GM19043 (cell line): ENCODE data around the gene TRIB2.

Experiments used
- ATAC-seq: cut with Tn5 transposase; IDR thresholded peaks from one replicate; pipeline ENCODE4 v1.9.1; 2021; ENCODE audit warnings: low read depth; ENCODE audit not compliant: unreplicated experiment

Gene TRIB2

DNA sequence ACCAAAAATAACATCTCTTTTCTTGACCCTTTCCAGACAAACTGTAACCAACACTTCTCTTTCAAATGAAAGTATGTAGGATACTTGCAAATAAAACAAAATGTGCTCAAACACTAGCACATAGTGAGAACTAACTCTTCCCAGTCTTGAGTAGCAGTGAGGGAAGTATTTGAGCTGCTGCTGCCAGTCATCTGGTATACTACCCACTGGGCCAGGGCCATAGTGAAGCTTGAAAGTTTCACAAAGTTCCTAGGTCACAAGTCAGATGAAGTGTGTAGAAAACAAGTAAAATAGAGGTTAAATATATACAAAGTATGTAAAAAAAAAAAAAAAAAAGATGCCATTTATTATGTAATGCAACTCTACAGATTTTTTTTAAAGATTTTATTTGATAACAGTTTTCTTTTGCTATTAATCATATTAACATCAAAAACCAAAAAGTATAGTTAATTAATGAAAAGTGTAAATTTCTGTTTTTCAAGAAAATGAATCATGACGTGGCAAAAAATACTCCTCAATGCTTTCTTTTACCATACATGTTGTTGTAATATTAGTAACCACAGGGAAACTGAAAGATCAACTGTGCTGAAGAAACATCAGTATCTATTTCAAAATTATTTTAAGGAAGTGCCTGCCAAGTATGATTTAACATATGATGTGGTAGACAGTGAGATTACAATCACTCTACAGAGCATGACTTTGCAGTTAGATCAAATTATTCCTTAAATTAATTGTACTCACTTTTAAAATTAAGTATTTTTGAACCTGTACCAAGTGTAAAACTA lies 21.6 kb upstream of the TRIB2 start:
- ATAC-seq = no peak

DNA sequence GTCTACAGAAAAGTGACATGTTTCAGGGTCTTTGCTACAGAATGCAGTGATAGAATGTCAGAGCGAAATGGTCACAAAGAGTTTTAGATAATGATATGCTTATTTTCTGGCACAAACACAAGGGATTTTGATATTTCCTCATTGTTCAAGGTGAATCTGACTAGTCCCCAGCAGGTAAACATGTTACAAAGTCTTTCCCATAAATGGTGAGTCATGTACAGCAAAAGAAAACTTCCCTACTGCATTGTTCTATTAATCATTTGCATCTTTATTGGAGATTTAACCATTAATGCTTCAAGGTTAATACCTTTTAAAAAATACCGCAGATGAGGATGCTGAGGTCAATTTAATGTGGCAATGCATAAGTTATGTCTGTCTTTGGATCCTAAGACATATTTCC lies 19.1 kb upstream of the TRIB2 start:
- no peak for ATAC-seq

DNA sequence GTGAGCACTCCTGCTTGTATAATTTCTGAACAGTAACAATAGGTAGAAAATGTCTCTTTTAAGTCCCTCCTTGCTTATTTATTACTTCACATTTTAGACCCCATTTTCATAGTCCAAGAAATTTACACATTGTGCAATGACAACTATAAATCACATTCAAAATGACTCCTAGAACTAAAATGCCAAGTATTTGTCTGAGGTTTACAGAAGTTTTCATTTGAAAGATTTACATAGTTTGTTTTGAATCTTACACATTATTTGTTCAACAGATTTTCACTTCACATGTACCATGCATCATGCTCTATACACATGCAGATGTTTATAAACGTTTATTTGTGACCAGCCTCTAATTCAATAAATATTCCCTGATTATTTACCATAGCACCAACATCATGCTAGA lies 15.7 kb upstream of the TRIB2 start:
- ATAC-seq = no peak

DNA sequence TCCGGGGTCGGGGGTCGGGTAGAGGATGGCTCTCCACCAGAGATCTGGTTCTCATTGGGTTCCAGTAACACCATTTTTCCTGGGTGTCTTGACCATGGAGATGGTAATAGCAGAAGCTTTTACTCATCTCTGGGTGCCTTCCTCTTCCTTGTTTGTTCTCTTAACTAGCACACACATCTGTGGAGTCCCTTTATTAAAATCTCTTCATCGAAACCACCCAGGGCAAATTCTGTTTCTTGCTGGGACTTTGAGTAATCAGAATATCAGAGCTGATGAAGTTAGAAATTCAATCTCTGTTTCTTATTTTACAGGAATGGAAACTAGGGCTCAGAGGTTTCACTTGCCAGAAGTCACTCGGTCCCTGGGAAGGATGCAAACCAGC lies 15.0 kb upstream of the TRIB2 start:
- ATAC-seq = no peak

DNA sequence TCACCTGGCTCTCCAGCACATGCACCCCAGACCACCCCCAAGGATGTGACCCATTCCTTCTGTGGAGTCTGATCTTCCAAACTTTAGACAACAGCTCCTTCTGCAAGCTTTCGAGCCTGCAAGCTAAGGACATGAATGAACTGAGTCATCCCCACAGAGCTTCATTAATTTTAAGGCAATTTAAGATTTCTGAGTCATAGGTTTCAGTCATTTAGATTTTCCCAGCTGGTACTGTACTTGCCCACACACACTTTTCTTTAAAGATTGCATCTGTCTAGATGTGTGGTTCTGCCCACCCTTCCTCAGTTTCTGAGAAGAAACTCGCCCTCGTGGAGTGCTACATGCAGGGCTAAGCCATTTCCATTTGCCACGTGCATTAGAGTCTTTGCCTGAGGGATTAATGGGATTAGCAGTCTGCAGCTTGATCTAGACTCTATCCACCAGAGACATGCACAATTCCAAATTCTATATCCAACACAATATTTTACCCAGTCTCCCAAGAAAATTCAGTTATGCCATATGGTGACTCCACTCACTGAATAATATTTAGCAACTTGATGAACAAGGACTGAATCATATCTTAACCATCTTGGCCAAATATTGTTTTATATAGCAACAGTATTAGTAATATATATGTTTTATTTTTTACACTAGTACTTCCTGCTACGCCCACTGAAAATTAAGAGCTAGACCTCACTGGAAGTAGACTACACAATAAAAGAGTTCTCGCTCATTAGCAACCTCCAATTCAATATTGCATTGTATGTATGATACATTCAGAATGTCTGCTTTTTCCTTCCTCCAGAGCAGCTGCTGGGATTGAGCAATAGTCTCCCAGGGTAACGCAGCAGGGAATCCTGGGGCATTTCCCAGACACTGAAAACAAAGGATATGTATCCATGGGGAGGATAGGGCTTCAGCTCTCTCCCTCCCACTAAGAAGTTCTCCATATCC lies 14.3 kb upstream of the TRIB2 start:
- no peak for ATAC-seq

- ATAC-seq = no peak
Measured at GRCh38 chr2:12704378-12704777, 12.4 kb upstream of the TRIB2 start.

DNA sequence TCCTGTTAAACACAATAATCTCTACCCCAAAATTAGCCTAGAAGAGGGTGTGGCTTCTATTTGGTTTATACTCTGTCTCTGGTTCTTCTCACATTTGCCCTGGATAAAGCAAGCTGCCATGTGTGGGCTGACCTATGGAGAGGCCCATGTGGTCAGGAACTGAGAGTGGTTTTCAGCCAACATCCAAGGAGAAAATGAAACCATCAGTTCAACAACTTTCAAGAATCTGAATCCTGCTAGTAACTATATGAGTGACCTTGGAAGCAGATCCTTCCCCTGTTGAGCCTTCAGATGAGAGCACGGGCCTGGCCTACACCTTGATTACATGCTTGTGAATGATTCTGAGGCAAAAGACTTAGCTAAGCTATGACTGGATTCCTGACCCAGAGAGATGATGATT lies 11.5 kb upstream of the TRIB2 start:
- ATAC-seq = no peak

GRCh38 chr2:12705742-12706141 lies 11.0 kb upstream of the TRIB2 start:
- no peak for ATAC-seq

DNA sequence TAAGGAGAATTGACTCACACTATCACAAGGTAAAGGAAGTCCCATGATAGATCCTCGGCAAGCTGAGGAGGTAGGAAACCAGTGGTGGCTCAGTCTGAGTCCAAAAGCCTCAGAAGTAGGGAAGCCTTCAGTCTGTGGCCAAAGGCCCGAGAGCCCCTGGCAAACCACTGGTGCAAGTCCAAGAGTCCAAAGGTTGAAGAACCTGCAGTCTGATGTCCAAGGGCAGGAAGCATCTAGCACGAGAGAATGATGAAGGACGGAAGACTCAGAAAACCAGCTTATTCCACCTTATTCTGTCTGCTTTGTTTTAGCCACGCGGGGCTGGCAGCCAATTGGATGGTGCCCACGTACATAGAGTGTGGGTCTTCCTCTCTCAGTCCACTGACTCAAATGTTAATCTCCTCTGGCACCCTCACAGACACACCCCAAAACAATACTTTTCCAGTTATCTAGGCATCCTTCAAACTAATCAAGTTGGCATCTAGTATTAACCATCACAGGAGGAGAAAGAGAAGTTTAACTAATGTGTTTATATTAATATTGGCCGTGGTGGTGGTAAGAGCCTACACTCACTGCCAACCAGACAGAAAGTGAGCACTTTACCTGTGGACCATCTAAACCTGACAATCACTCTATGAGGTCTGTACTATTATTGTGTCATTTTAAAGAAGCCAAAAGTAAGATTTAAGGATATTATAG lies 8.1 kb upstream of the TRIB2 start:
- ATAC-seq = no peak

DNA sequence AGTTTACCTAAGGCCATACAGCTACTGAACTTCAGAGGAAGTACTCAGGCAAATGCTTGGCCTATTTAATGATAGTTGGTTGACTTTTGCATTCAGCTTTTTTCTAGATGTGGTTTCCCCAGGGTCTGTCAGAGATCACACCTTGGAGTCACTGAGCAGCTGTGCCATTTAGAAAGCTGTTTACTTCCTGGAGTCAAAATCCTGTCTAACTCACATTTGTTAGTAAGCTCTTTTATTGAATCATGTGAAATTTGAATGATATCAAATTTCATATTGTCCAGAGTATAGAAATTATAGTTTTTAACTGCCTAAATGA lies 7.6 kb upstream of the TRIB2 start:
- no peak for ATAC-seq

GRCh38 chr2:12710301-12710700 lies 6.4 kb upstream of the TRIB2 start:
- no peak for ATAC-seq

DNA sequence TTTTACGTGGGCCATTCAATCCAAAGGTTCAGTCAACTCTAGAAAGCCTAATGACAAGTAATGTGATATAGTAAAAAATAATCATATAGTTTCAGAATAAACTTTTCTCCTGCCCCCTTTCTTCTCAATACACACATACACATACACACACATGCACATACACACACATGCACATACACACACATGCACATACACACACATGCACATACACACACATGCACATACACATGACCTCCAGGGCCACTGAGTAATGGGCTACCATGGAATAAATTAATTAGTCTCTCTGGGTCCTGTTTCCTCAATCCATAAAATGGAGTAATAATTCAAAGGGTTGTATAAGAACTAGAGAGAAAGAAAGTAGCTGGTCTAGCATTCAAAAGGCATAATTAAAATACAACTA lies 5.4 kb upstream of the TRIB2 start:
- ATAC-seq = no peak

DNA sequence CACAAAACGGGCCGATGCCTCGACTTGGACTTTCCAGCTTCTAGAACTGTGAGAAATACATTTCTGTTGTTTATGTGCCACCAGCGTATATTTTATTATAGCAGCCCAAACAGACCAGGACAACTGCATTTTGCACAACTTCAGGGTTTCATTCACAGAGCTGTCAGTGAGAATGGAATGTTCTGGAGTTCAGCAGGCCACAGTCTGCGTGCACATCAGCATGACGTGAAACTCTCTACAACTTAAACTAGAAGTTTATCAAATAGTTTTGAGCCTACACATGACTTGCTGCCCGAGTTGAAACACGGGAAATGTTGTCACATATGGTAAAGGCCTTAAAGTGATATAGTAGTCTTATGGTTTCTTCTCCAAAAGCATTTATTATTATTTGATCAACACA lies 3.9 kb upstream of the TRIB2 start:
- ATAC-seq = no peak

DNA sequence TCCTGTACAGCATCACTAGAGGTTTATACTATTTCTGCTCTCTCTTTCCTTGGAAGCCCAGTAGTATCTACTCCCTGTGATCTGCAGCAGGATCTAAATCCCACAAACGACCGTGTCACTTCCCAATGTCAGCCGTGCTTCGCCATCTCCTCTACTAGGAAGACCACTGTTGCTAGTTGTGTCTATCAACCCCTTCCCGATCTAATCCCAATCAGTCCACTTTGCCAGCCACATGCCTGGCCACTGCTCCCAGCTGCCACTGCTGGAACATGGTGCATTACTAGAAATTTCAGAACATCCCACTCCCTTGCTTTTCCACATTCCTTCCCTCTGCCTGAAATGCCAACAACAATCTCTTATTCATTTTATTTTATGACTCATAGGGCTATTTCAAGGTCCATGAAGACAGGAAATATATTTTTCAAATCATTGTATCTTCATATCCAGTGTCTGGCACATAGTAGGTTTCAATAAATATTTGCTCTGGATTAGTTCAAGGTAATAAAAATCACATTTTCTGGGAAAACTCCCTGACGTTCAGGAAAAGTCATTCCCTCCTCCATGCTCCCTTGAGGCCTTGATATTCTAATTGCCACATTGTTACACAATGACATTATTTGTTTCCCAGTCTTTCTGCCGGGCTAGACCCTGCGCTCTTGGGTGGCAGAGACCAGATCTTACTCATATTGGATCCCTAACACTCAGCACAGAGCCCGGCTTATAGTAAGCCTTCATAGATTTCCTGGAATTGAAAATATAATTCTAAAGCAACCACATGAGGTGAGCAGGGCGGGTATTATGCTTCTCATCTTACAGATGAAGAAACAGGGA lies 2.1 kb upstream of the TRIB2 start:
- ATAC-seq = no peak

DNA sequence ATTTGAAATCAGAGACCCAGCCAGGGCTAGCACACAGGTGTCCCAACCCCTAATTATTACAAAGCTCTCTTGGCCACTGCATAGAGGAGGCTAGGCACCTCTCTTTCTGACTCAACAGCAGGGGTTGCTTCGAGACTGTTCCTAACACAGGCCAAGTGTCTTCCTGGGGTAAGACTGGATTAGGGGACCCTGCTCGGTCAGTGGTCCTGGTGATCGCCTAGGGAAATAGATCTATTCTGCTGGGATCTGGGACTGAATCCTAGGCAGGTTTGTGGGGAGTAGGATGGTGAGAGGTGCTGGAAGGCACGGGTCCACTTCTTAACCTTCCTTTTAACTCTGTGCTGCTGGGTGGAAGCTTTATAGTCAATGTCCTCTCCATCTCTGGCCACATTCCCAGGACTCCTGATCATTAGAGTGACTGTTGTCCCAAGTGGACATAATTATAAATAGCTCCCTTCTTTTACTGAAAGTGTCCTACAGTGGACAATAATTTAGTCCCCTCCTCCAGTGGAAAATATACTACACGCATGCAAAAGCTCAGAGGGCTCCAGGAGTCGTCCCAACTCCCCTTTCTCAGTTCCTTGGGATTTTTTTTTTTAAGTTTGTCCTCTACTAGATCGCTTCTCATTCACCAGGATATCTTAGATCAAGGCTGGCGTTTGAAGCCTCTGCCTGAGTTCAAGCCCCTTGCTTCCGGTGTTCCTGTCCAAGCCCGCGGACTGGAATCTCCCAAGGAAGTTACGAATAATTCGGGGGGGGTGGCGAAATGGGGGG lies 1.3 kb upstream of the TRIB2 start:
- no peak for ATAC-seq

GRCh38 chr2:12716032-12716281 lies 779 bp upstream of the TRIB2 start:
- ATAC-seq = no peak

DNA sequence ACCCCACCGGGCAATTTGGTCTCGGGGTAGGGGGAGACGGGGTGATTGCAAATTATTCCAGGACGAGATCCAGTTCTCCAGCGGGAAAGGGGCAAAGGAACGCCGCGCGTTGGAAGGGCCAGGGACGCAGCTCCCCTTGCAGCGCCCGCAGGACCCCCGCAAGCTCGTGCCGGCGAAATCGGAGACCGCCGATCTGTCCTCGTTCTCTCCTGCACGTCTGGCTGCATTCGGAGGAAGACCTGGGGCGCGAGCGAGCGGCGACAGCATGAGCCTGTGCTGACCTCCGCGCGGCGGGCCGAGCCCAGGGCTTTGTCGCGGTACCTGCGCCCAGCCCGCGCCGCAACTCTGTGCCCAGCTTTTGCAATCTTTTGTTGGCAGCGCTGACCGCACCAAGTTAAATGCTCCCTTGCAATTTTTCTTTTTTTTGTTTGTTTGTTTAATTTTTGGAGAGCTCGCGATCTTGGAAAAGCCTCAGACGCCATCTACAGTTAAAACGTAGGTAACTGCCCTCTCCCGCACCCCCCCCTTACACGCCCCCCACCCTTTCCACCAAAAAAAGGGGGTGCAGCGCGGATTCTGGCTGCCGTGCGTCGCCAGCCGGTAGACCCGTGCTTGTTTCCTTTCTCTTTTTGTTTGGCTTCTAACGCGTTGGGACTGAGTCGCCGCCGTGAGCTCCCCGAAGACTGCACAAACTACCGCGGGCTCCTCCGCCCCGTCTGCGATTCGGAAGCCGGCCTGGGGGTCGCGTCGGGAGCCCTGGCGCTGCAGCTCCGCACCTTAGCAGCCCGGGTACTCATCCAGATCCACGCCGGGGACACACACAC lies 667 bp downstream of the TRIB2 start:
- no peak for ATAC-seq

DNA sequence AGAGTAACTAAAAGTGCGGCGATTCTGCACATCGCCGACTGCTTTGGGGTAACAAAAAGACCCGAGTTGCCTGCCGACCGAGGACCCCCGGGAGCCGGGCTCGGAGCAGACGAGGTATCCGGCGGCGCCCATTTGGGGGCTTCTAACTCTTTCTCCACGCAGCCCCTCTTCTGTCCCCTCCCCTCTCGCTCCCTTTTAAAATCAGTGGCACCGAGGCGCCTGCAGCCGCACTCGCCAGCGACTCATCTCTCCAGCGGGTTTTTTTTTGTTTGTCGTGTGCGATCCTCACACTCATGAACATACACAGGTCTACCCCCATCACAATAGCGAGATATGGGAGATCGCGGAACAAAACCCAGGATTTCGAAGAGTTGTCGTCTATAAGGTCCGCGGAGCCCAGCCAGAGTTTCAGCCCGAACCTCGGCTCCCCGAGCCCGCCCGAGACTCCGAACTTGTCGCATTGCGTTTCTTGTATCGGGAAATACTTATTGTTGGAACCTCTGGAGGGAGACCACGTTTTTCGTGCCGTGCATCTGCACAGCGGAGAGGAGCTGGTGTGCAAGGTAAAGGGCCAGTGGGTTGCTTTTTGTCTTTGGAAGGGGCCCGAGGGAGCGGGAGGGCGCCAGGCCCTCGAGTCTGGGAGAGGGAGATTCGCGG lies 1.4 kb downstream of the TRIB2 start:
- no peak for ATAC-seq
